HG02884 (cell line): Measurements from ENCODE around the gene HPD.
"Not testable (repeated sequence)": the region's sequence is repeated elsewhere in the genome, so short reads cannot be mapped to it uniquely, and the experiment has no call there.

Source experiments
- ATAC-seq: cut with Tn5 transposase; IDR thresholded peaks from one replicate; pipeline ENCODE4 v1.9.1; 2021; ENCODE audit warnings: mild to moderate bottlenecking, moderate library complexity; ENCODE audit not compliant: unreplicated experiment

The HPD gene

GRCh38 chr12:121858662-121859572 lies at the start of gene HPD:
Gene HPD, minus strand, starts transcription at chr12:121858859. Its CDS starts 36 bp downstream, at chr12:121858823.
- ATAC-seq, result no peak

- no peak for ATAC-seq
These were observed 47.1 kb upstream of the HPD start for GRCh38 chr12:121905746-121906145.

GRCh38 chr12:121903202-121903601 lies 44.5 kb upstream of the HPD start:
- ATAC-seq, result no peak

- no peak for ATAC-seq
These were observed 40.9 kb upstream of the HPD start for GRCh38 chr12:121899590-121899989.

- no peak for ATAC-seq
These were observed 39.6 kb upstream of the HPD start for GRCh38 chr12:121898287-121898686.

GRCh38 chr12:121894633-121895032 lies 36.0 kb upstream of the HPD start:
- no peak for ATAC-seq

GRCh38 chr12:121893961-121894460 lies 35.4 kb upstream of the HPD start:
- no peak for ATAC-seq

- no peak for ATAC-seq
These were observed 34.3 kb upstream of the HPD start for GRCh38 chr12:121892673-121893561.

GRCh38 chr12:121889661-121890060 lies 31.0 kb upstream of the HPD start:
- not testable (repeated sequence) for ATAC-seq

- no peak for ATAC-seq
These were observed 30.6 kb upstream of the HPD start for GRCh38 chr12:121889274-121889624.

GRCh38 chr12:121888478-121889273 lies 30.0 kb upstream of the HPD start, which contains the start of gene PSMD9:
Gene PSMD9, plus strand, starts transcription at chr12:121888790. Its CDS starts 67 bp downstream, at chr12:121888857.
- peak; percentile 84 for ATAC-seq

- no peak for ATAC-seq
These were observed 29.4 kb upstream of the HPD start for GRCh38 chr12:121888083-121888477.

- ATAC-seq, result not testable (repeated sequence)
These were observed 26.5 kb upstream of the HPD start for GRCh38 chr12:121885129-121885528.

GRCh38 chr12:121883315-121883660 lies 24.6 kb upstream of the HPD start:
- ATAC-seq, result no peak

- ATAC-seq, result not testable (repeated sequence)
These were observed 17.4 kb upstream of the HPD start for GRCh38 chr12:121876080-121876447.

GRCh38 chr12:121875582-121875981 lies 16.9 kb upstream of the HPD start:
- ATAC-seq, result no peak

- ATAC-seq, result no peak
These were observed 15.4 kb upstream of the HPD start for GRCh38 chr12:121874071-121874470.

GRCh38 chr12:121873216-121873569 lies 14.5 kb upstream of the HPD start:
- ATAC-seq, result no peak

- ATAC-seq, result no peak
These were observed 14.0 kb upstream of the HPD start for GRCh38 chr12:121872546-121873215.

GRCh38 chr12:121871467-121871866 lies 12.8 kb upstream of the HPD start:
- ATAC-seq, result no peak
